H1 (cell line): ENCODE results near the gene IQCM. TPM values are rescaled to one million over a fixed set of nuclear protein-coding genes. Genes with fewer than 3 reads are reported as not detected.

Source experiments
- CTCF ChIA-PET: fragments of 300-600 bp; sonication (Branson Sonifier 250); formaldehyde crosslinking; loops from one replicate; lab custom pipeline; 2021; ENCODE audit not compliant: partially characterized antibody; lab: Charles Lee
- POLR2A ChIA-PET: fragments of 300-600 bp; sonication (Branson Sonifier 250); formaldehyde crosslinking; loops from one replicate; lab custom pipeline; 2021; ENCODE audit warnings: inconsistent platforms; ENCODE audit not compliant: partially characterized antibody; lab: Charles Lee
- DNase-seq, 2 experiments: peaks; one replicate each; pipeline versions ENCODE4 v3.0.0 to v3.0.0-alpha.2; 2010 to 2022; ENCODE audit warnings: low spot score in 2 of 2, low read depth in 1 of 2, mixed read lengths in 1 of 2
- FAIRE-seq: peaks from 2 replicates; lab custom pipeline; 2011; peaks lifted over from hg19 to GRCh38; lab: Jason Lieb, UNC
- H2AFZ ChIP-seq: 2 replicates; pipeline ENCODE4 v1.8.1; 2012; ENCODE audit warnings: low read length, inconsistent platforms
- H2AK5ac ChIP-seq: 2 replicates; pipeline ENCODE4 v1.6.1; 2013; ENCODE audit warnings: low read depth, low read length
- H2BK120ac ChIP-seq: replicated peaks from 2 replicates; pipeline ENCODE3; 2013; ENCODE audit warnings: low read depth, low read length, inconsistent platforms
- H2BK12ac ChIP-seq: 2 replicates; pipeline ENCODE4 v1.6.1; 2013; ENCODE audit warnings: low read depth, low read length
- H2BK15ac ChIP-seq: 2 replicates; pipeline ENCODE4 v1.6.1; 2013; ENCODE audit warnings: low read length
- H2BK20ac ChIP-seq: 2 replicates; pipeline ENCODE4 v1.6.1; 2013; ENCODE audit warnings: low read length
- H2BK5ac ChIP-seq: 2 replicates; pipeline ENCODE4 v1.6.1; 2013; ENCODE audit warnings: low read depth, low read length
- H3K14ac ChIP-seq: 2 replicates; pipeline ENCODE4 v1.6.1; 2013; ENCODE audit warnings: inconsistent platforms; ENCODE audit not compliant: insufficient read length
- H3K18ac ChIP-seq: 2 replicates; pipeline ENCODE4 v1.6.1; 2013; ENCODE audit warnings: low read length; ENCODE audit errors: extremely low read depth
- H3K23ac ChIP-seq: 2 replicates; pipeline ENCODE4 v1.6.1; 2013; ENCODE audit warnings: inconsistent platforms; ENCODE audit not compliant: insufficient read length
- H3K23me2 ChIP-seq: 2 replicates; pipeline ENCODE4 v1.6.1; 2013; ENCODE audit warnings: low read depth, low read length
- H3K27ac ChIP-seq: 2 replicates; pipeline ENCODE4 v1.6.1; 2011; ENCODE audit warnings: low read depth, low read length, inconsistent platforms
- H3K27me3 ChIP-seq, 4 experiments: replicated peaks in 1 of 4; 1 replicate in 1 of 4; 2 replicates in 3 of 4; pipeline versions ENCODE4 v1.6.1 to v1.8.1; 2011 to 2013; ENCODE audit warnings: low read length in 3 of 4, mild to moderate bottlenecking in 3 of 4, inconsistent platforms in 2 of 4, mixed read lengths in 2 of 4, moderate library complexity in 1 of 4; ENCODE audit not compliant: control insufficient read depth in 3 of 4, insufficient read depth in 3 of 4; ENCODE audit errors: extremely low read depth in 1 of 4
- H3K36me3 ChIP-seq, 4 experiments: 2 replicates each; pipeline versions ENCODE4 v1.6.1 to v1.8.1; 2011 to 2013; ENCODE audit warnings: mild to moderate bottlenecking in 4 of 4, low read length in 3 of 4, moderate library complexity in 2 of 4, control low read depth in 1 of 4, inconsistent platforms in 1 of 4; ENCODE audit not compliant: insufficient read depth in 4 of 4, control insufficient read depth in 2 of 4
- H3K4ac ChIP-seq: replicated peaks from 2 replicates; pipeline ENCODE3; 2013; ENCODE audit warnings: low read length, low read depth, mixed read lengths, inconsistent platforms; ENCODE audit not compliant: insufficient read length
- H3K4me1 ChIP-seq, 4 experiments: replicated peaks in 1 of 4; 1 replicate in 1 of 4; 2 replicates in 3 of 4; pipeline versions ENCODE4 v1.6.1 to v1.8.1; 2011 to 2013; ENCODE audit warnings: low read length in 3 of 4, inconsistent platforms in 2 of 4, mixed read lengths in 1 of 4; ENCODE audit not compliant: insufficient read depth in 4 of 4, control insufficient read depth in 3 of 4
- H3K4me2 ChIP-seq, 2 experiments: 2 replicates each; pipeline versions ENCODE4 v1.6.1 to v1.8.1; 2011 to 2013; ENCODE audit warnings: low read depth in 2 of 2, low read length in 2 of 2, control low read depth in 1 of 2, inconsistent platforms in 1 of 2, mild to moderate bottlenecking in 1 of 2; ENCODE audit not compliant: insufficient read depth in 1 of 2
- H3K4me3 ChIP-seq, 4 experiments: fragments of 200-600, 300-600 bp in 1 of 4; sonication (generic), shearing (Covaris generic), sonication (Bioruptor Twin) in 1 of 4; 2 replicates each; pipeline versions ENCODE4 v1.5.1 to v1.8.1; 2011 to 2016; ENCODE audit warnings: low read length in 4 of 4, low read depth in 3 of 4, control low read depth in 2 of 4, inconsistent platforms in 2 of 4, mild to moderate bottlenecking in 2 of 4, mixed read lengths in 1 of 4, moderate library complexity in 1 of 4; ENCODE audit not compliant: insufficient read depth in 2 of 4; ENCODE audit errors: extremely low read depth in 1 of 4
- H3K56ac ChIP-seq: replicated peaks from 2 replicates; pipeline ENCODE3; 2013; ENCODE audit warnings: low read depth, mild to moderate bottlenecking, mixed read lengths, low read length, inconsistent platforms; ENCODE audit not compliant: insufficient read length
- H3K79me1 ChIP-seq: 2 replicates; pipeline ENCODE4 v1.6.1; 2013; ENCODE audit warnings: low read depth, low read length, control low read depth
- H3K79me2 ChIP-seq, 2 experiments: 2 replicates each; pipeline versions ENCODE4 v1.6.1 to v1.8.1; 2012 to 2013; ENCODE audit warnings: low read length in 2 of 2, mild to moderate bottlenecking in 2 of 2, inconsistent platforms in 1 of 2; ENCODE audit not compliant: insufficient read depth in 2 of 2, control insufficient read depth in 1 of 2
- H3K9ac ChIP-seq, 4 experiments: replicated peaks in 1 of 4; 1 replicate in 1 of 4; 2 replicates in 3 of 4; pipeline versions ENCODE4 v1.6.1 to v1.8.1; 2011 to 2013; ENCODE audit warnings: low read depth in 3 of 4, low read length in 3 of 4, control low read depth in 2 of 4, mild to moderate bottlenecking in 2 of 4, moderate library complexity in 2 of 4, inconsistent platforms in 1 of 4; ENCODE audit errors: extremely low read depth in 1 of 4
- H3K9me3 ChIP-seq, 2 experiments: 2 replicates each; pipeline versions ENCODE4 v1.6.1 to v1.8.1; 2012 to 2013; ENCODE audit warnings: mild to moderate bottlenecking in 2 of 2, moderate library complexity in 2 of 2, control low read depth in 1 of 2, inconsistent platforms in 1 of 2, low read depth in 1 of 2, low read length in 1 of 2, mixed read lengths in 1 of 2; ENCODE audit not compliant: insufficient read depth in 2 of 2
- H4K20me1 ChIP-seq, 2 experiments: replicated peaks in 1 of 2; 2 replicates each; pipeline versions ENCODE3 to v1.8.1; 2011 to 2013; ENCODE audit warnings: inconsistent platforms in 2 of 2, low read length in 2 of 2, mild to moderate bottlenecking in 1 of 2; ENCODE audit not compliant: insufficient read depth in 2 of 2, control insufficient read depth in 1 of 2
- H4K5ac ChIP-seq: 2 replicates; pipeline ENCODE4 v1.6.1; 2013; ENCODE audit warnings: low read length, low read depth, mixed read lengths, inconsistent platforms; ENCODE audit not compliant: insufficient read length
- H4K8ac ChIP-seq: 2 replicates; pipeline ENCODE4 v1.8.0; 2013; ENCODE audit warnings: mild to moderate bottlenecking, moderate library complexity, low read length, inconsistent platforms; ENCODE audit not compliant: insufficient read depth; ENCODE audit errors: extremely low read depth
- H4K91ac ChIP-seq: replicated peaks from 2 replicates; pipeline ENCODE3; 2013; ENCODE audit warnings: low read length, mixed read lengths, inconsistent platforms; ENCODE audit not compliant: insufficient read length
- BRCA1 ChIP-seq: IDR thresholded peaks from 2 replicates; pipeline ENCODE4 v1.6.1; 2012; ENCODE audit warnings: low read depth, low read length, improper control_type of control experiment
- EGR1 ChIP-seq: IDR thresholded peaks from 2 replicates; pipeline ENCODE4 v1.6.1; 2011; ENCODE audit warnings: low read depth, low read length, borderline replicate concordance
- GABPA ChIP-seq: IDR thresholded peaks from 2 replicates; pipeline ENCODE4 v1.6.1; 2011; ENCODE audit warnings: mild to moderate bottlenecking, low read length, moderate library complexity, borderline replicate concordance; ENCODE audit not compliant: insufficient read depth
- HDAC6 ChIP-seq: IDR thresholded peaks from one replicate; pipeline ENCODE4 v1.7.1; 2012; ENCODE audit warnings: low read depth, mild to moderate bottlenecking, inconsistent platforms, low read length, moderate library complexity
- KDM1A ChIP-seq: fragments of 200-600, 300-600 bp; sonication (generic); IDR thresholded peaks from 2 replicates; pipeline ENCODE4 v1.7.1; 2016; ENCODE audit warnings: mild to moderate bottlenecking, low read length, borderline replicate concordance
- WGBS, 2 experiments: shearing (Covaris generic) in 1 of 2; methylation state at CpG; one replicate each; pipeline versions ENCODE4 v1.1.6 to v1.1.7; 2013 to 2015; ENCODE audit warnings: low lambda C conversion rate in 2 of 2, mixed read lengths in 2 of 2, inconsistent platforms in 1 of 2, low coverage in 1 of 2, missing lambda C conversion rate in 1 of 2; ENCODE audit not compliant: insufficient replicate concordance in 2 of 2, insufficient coverage in 1 of 2, insufficient read length in 1 of 2; ENCODE audit errors: extremely low coverage in 1 of 2, missing lambda C conversion rate in 1 of 2; 5-methylcytosine and 5-hydroxymethylcytosine counted together
- polyA plus RNA-seq, 7 experiments: library from polyadenylated mRNA; depleted of rRNA in 3 of 7; stranded (reverse) in 5 of 7; unstranded in 2 of 7; fragments of >200 nt in 5 of 7; fragments of 200-250 nt in 2 of 7; gene quantifications; 1 replicate in 5 of 7; 2 replicates in 1 of 7; 4 replicates in 1 of 7; pipeline versions ENCODE4 v1.2.1 to v1.2.3, GENCODE V29; 2011 to 2013; ENCODE audit warnings: missing spikeins in 2 of 7, mixed read lengths in 2 of 7
- total RNA-seq: library from RNA; stranded (reverse); fragmentation: NEBNext Ultra II Directional; extraction: Animal tissue kit (Norgen Biotek cat#: 25700); gene quantifications from 2 replicates; pipeline ENCODE4 v1.2.1, GENCODE V29; 2021

The IQCM gene
- total and polyA plus RNA-seq, 2 of the 8 experiments (the other 6 are each of a cell fraction or from before 2014, with no cell fraction given): not detected

GRCh38 chr4:149634368-149634767 is 181.3 kb downstream of the IQCM start:
- Histone ChIP-seq H3K14ac (no peak overlapping the region), H2BK20ac (no peak overlapping the region), H2AFZ (no peak overlapping the region), H4K5ac (no peak overlapping the region), H3K4me2 (no peak overlapping the region), H3K9ac (no peak overlapping the region), H2AK5ac (no peak overlapping the region), H4K91ac (no peak overlapping the region), H3K18ac (no peak overlapping the region), H3K27me3 (no peaks in the 10 kb centered on the region), H2BK5ac (no peak overlapping the region), H3K9me3 (no peaks in the 10 kb centered on the region), H3K23me2 (no peaks in the 10 kb centered on the region), H3K79me2 (no peaks in the 10 kb centered on the region), H3K56ac (no peak overlapping the region), H2BK15ac (no peak overlapping the region), H3K27ac (no peak overlapping the region), H2BK12ac (no peak overlapping the region), H3K4me1 (peaks cover 0 to 2% (median 0%) of the 10 kb centered on the region in 4 experiments; a peak in 1 of 7 replicates), H3K23ac (no peak overlapping the region), H3K4ac (no peak overlapping the region), H2BK120ac (no peak overlapping the region), H3K36me3 (no peaks in the 10 kb centered on the region), H3K4me3 (no peak overlapping the region), H3K79me1 (no peaks in the 10 kb centered on the region), H4K20me1 (no peaks in the 10 kb centered on the region), H4K8ac (no peak overlapping the region)
- TF ChIP-seq GABPA: no peak
- no peak for TF ChIP-seq HDAC6
- TF ChIP-seq KDM1A: no peak
- no peak for TF ChIP-seq EGR1
- no peak for TF ChIP-seq BRCA1
- DNase-seq: no peak
- FAIRE-seq: no peak
- ChIA-PET CTCF (no interaction called here), POLR2A (no interaction called here)
- 98% methylated on average over 2 of the region's 2 CpGs; no CpG with 5 or more reads in 1 of the 2 experiments for WGBS, 2 experiments
